GM23248 (cell line): ENCODE results near the gene DCDC2. TPM values are rescaled to one million over a fixed set of nuclear protein-coding genes. Genes with fewer than 3 reads are reported as not detected.
"Not testable (repeated sequence)": the region's sequence is repeated elsewhere in the genome, so short reads cannot be mapped to it uniquely, and the experiment has no call there.

Experiments used
- DNase-seq: peaks from one replicate; pipeline ENCODE4 v3.0.0-alpha.2; 2015
- H2AFZ ChIP-seq: fragments of 200-600 bp; sonication (generic); 2 replicates; pipeline ENCODE4 v1.6.1; 2016; ENCODE audit warnings: antibody characterized with exemption
- H3F3A ChIP-seq: fragments of 200-600 bp; sonication (generic); 2 replicates; pipeline ENCODE4 v1.6.1; 2016; ENCODE audit warnings: mild to moderate bottlenecking, antibody characterized with exemption, mixed run types; ENCODE audit not compliant: insufficient read depth
- H3K27ac ChIP-seq: fragments of 200-600 bp; sonication (generic); 2 replicates; pipeline ENCODE4 v1.5.1; 2016; ENCODE audit warnings: mild to moderate bottlenecking
- H3K27me3 ChIP-seq: fragments of 200-600 bp; sonication (generic); replicated peaks from 2 replicates; pipeline ENCODE4 v1.6.1; 2016; ENCODE audit warnings: mild to moderate bottlenecking; ENCODE audit not compliant: insufficient read depth
- H3K36me3 ChIP-seq: fragments of 200-600 bp; sonication (generic); 2 replicates; pipeline ENCODE4 v1.6.1; 2016; ENCODE audit warnings: low read depth, mild to moderate bottlenecking
- H3K4me1 ChIP-seq: fragments of 200-600 bp; sonication (generic); 2 replicates; pipeline ENCODE4 v1.6.1; 2016; ENCODE audit warnings: mild to moderate bottlenecking; ENCODE audit not compliant: insufficient read depth
- H3K4me2 ChIP-seq: fragments of 200-600 bp; sonication (generic); one replicate; pipeline ENCODE4 v1.6.1; 2016; ENCODE audit warnings: mild to moderate bottlenecking; ENCODE audit not compliant: unreplicated experiment
- H3K4me3 ChIP-seq: fragments of 200-600 bp; sonication (generic); 2 replicates; pipeline ENCODE4 v1.5.1; 2016; ENCODE audit warnings: mild to moderate bottlenecking
- H3K79me2 ChIP-seq: fragments of 200-600 bp; sonication (generic); 2 replicates; pipeline ENCODE4 v1.6.1; 2016; ENCODE audit warnings: mild to moderate bottlenecking; ENCODE audit not compliant: insufficient read depth
- H3K9ac ChIP-seq: fragments of 200-600 bp; sonication (generic); 2 replicates; pipeline ENCODE4 v1.6.1; 2016; ENCODE audit warnings: mild to moderate bottlenecking
- H3K9me2 ChIP-seq: fragments of 200-600 bp; sonication (generic); 2 replicates; pipeline ENCODE4 v1.6.1; 2016; ENCODE audit warnings: mixed run types, mild to moderate bottlenecking, moderate library complexity; ENCODE audit not compliant: insufficient read depth
- H3K9me3 ChIP-seq: fragments of 200-600 bp; sonication (generic); one replicate; pipeline ENCODE4 v1.6.1; 2017; ENCODE audit warnings: low read depth
- H4K20me1 ChIP-seq: fragments of 200-600 bp; sonication (generic); 2 replicates; pipeline ENCODE4 v1.6.0; 2016; ENCODE audit not compliant: insufficient read depth
- EZH2 ChIP-seq: fragments of 200-600 bp; sonication (generic); IDR thresholded peaks from 2 replicates; pipeline ENCODE4 v1.6.1; 2018; ENCODE audit warnings: antibody characterized with exemption, mild to moderate bottlenecking; ENCODE audit not compliant: insufficient read depth, poor library complexity, severe bottlenecking
- EZH2phosphoT487 ChIP-seq: fragments of 200-600 bp; sonication (generic); IDR thresholded peaks from 2 replicates; pipeline ENCODE4 v1.6.1; 2018; ENCODE audit warnings: antibody characterized with exemption, moderate library complexity, mild to moderate bottlenecking, low read depth; ENCODE audit not compliant: insufficient read depth
- WGBS, 2 experiments: methylation state at CpG; one replicate each; pipeline ENCODE4 v1.1.6; 2015 to 2017; ENCODE audit warnings: low lambda C conversion rate in 2 of 2, low coverage in 1 of 2; ENCODE audit errors: missing lambda C conversion rate in 2 of 2; 5-methylcytosine and 5-hydroxymethylcytosine counted together
- in situ Hi-C: fragments of 300-500 bp; cut with MboI; formaldehyde crosslinking; loops from 2 replicates; pipeline ENCODE4 v1.15.0; 2020
- polyA plus RNA-seq: library from polyadenylated mRNA; unstranded; fragments of >200 nt; fragmentation: Nextera tagmentation; extraction: Ambion mirVana; gene quantifications from 2 replicates; pipeline ENCODE4 v1.2.1, GENCODE V29; 2016
- total RNA-seq: library from RNA; depleted of rRNA; stranded (reverse); fragments of >200 nt; shearing (Covaris generic); gene quantifications from 2 replicates; pipeline ENCODE4 v1.2.3, GENCODE V29; 2014

DCDC2 gene
- total and polyA plus RNA-seq, 2 experiments from 2014 or later = not detected

GRCh38 chr6:24205020-24205492 is 152.8 kb downstream of the DCDC2 start:
- no peaks in the 10 kb centered on the region for H3K27me3 ChIP-seq
- H3K9me3 ChIP-seq = no peaks in the 10 kb centered on the region
- H2AFZ ChIP-seq = no peak overlapping the region
- no peaks in the 10 kb centered on the region for H3K79me2 ChIP-seq
- 2% methylated on average over 4 of the region's 4 CpGs for WGBS, 2 experiments
- peak; percentile 48 for DNase-seq
- no peak overlapping the region for H3K27ac ChIP-seq
- no peaks in the 10 kb centered on the region for H3K36me3 ChIP-seq
- no peaks in the 10 kb centered on the region for H3K4me1 ChIP-seq
- H3K9ac ChIP-seq = no peak overlapping the region
- H4K20me1 ChIP-seq = no peaks in the 10 kb centered on the region
- H3K4me3 ChIP-seq = no peak overlapping the region
- no peak overlapping the region for H3K4me2 ChIP-seq
- no peaks in the 10 kb centered on the region for H3K9me2 ChIP-seq
- in situ Hi-C loops = no loop called here
- H3F3A ChIP-seq = no peaks in the 10 kb centered on the region
- no peak for TF ChIP-seq EZH2phosphoT487
- no peak for TF ChIP-seq EZH2

GRCh38 chr6:24204113-24204512 is 153.7 kb downstream of the DCDC2 start:
- WGBS, 2 experiments = 52 to 61% methylated on average over 3 of the region's 3 CpGs
- H3K9ac ChIP-seq, H3K36me3 ChIP-seq, H3K9me2 ChIP-seq, H4K20me1 ChIP-seq, H2AFZ ChIP-seq, H3F3A ChIP-seq, H3K4me3 ChIP-seq, H3K79me2 ChIP-seq, H3K27ac ChIP-seq, H3K4me2 ChIP-seq, H3K4me1 ChIP-seq, DNase-seq, H3K27me3 ChIP-seq, in situ Hi-C loops, H3K9me3 ChIP-seq: not testable (repeated sequence)

GRCh38 chr6:24197892-24198291 is 160.0 kb downstream of the DCDC2 start:
- H3K27ac ChIP-seq = no peak overlapping the region
- H4K20me1 ChIP-seq = no peaks in the 10 kb centered on the region
- no peaks in the 10 kb centered on the region for H3F3A ChIP-seq
- no peaks in the 10 kb centered on the region for H3K9me3 ChIP-seq
- no peak overlapping the region for H3K4me3 ChIP-seq
- H3K9ac ChIP-seq = no peak overlapping the region
- WGBS, 2 experiments = 56 to 62% methylated on average over 1 of the region's 1 CpG
- no peak for TF ChIP-seq EZH2phosphoT487
- TF ChIP-seq EZH2 = no peak
- no peaks in the 10 kb centered on the region for H3K9me2 ChIP-seq
- no peaks in the 10 kb centered on the region for H3K36me3 ChIP-seq
- H3K27me3 ChIP-seq = no peaks in the 10 kb centered on the region
- H3K4me2 ChIP-seq = no peak overlapping the region
- no peaks in the 10 kb centered on the region for H3K79me2 ChIP-seq
- H2AFZ ChIP-seq = no peak overlapping the region
- H3K4me1 ChIP-seq = no peaks in the 10 kb centered on the region
- DNase-seq = no peak
- in situ Hi-C loops = no loop called here

GRCh38 chr6:24195836-24196597 is 161.8 kb downstream of the DCDC2 start:
- DNase-seq = no peak
- WGBS, 2 experiments = 70 to 82% methylated on average over 3 of the region's 3 CpGs
- TF ChIP-seq EZH2phosphoT487 (no peak), EZH2 (no peak)
- H3F3A ChIP-seq = no peaks in the 10 kb centered on the region
- H3K36me3 ChIP-seq = no peaks in the 10 kb centered on the region
- H3K9me3 ChIP-seq = no peaks in the 10 kb centered on the region
- H3K9me2 ChIP-seq = no peaks in the 10 kb centered on the region
- H3K4me3 ChIP-seq = no peak overlapping the region
- H3K4me2 ChIP-seq = no peak overlapping the region
- no peak overlapping the region for H2AFZ ChIP-seq
- H4K20me1 ChIP-seq = no peaks in the 10 kb centered on the region
- no peaks in the 10 kb centered on the region for H3K79me2 ChIP-seq
- no peak overlapping the region for H3K9ac ChIP-seq
- H3K4me1 ChIP-seq = no peaks in the 10 kb centered on the region
- no peak overlapping the region for H3K27ac ChIP-seq
- in situ Hi-C loops = no loop called here
- H3K27me3 ChIP-seq = no peaks in the 10 kb centered on the region
